SK-N-SH (cell line): Measurements from ENCODE around the gene DRGX. TPM values are rescaled to one million over a fixed set of nuclear protein-coding genes. Genes with fewer than 3 reads are reported as not detected.

Experiments used
- CTCF ChIA-PET: fragments of 300-600, 350-600 bp; formaldehyde crosslinking; extraction: SDS; loops from one replicate; lab custom pipeline; 2021; lab: Yijun Ruan, JAX
- POLR2A ChIA-PET: fragments of 350-600 bp; sonication (Branson Sonifier 250); formaldehyde crosslinking; extraction: SDS; loops from one replicate; lab custom pipeline; 2020; ENCODE audit warnings: antibody characterized with exemption, inconsistent platforms; lab: Yijun Ruan, JAX
- DNase-seq: peaks from one replicate; pipeline ENCODE4 v3.0.0; 2012
- H2AFZ ChIP-seq: fragments of 200-600 bp; sonication (generic); 2 replicates; pipeline ENCODE4 v1.8.1; 2016; ENCODE audit warnings: antibody characterized with exemption, mild to moderate bottlenecking, low read depth
- H3F3A ChIP-seq: fragments of 200-600 bp; sonication (generic); replicated peaks from 2 replicates; pipeline ENCODE3; 2016; ENCODE audit warnings: antibody characterized with exemption, mild to moderate bottlenecking; ENCODE audit not compliant: insufficient read depth
- H3K27ac ChIP-seq, 2 experiments: fragments of 200-500 bp in 1 of 2; fragments of 200-600 bp in 1 of 2; sonication (Bioruptor generic) in 1 of 2; sonication (generic), shearing (Covaris generic) in 1 of 2; 2 replicates each; pipeline versions ENCODE4 v1.5.1 to v1.6.1; 2014 to 2016; ENCODE audit warnings: low read depth in 2 of 2, inconsistent platforms in 1 of 2, low read length in 1 of 2, mild to moderate bottlenecking in 1 of 2, mixed read lengths in 1 of 2
- H3K27me3 ChIP-seq: fragments of 200-600 bp; sonication (generic), shearing (Covaris generic); 2 replicates; pipeline ENCODE4 v1.6.1; 2016; ENCODE audit warnings: mixed run types; ENCODE audit not compliant: insufficient read depth
- H3K36me3 ChIP-seq, 2 experiments: fragments of 200-500 bp in 1 of 2; fragments of 200-600 bp in 1 of 2; sonication (Bioruptor generic) in 1 of 2; sonication (generic) in 1 of 2; replicated peaks in 1 of 2; 2 replicates each; pipeline versions ENCODE3 to v1.5.1; 2014 to 2016; ENCODE audit warnings: low read length in 1 of 2, mild to moderate bottlenecking in 1 of 2; ENCODE audit not compliant: insufficient read depth in 2 of 2, control insufficient read depth in 1 of 2
- H3K4me1 ChIP-seq, 2 experiments: fragments of 200-500 bp in 1 of 2; fragments of 200-600 bp in 1 of 2; sonication (Bioruptor generic) in 1 of 2; sonication (generic), shearing (Covaris generic) in 1 of 2; 2 replicates each; pipeline versions ENCODE4 v1.5.1 to v1.6.1; 2014 to 2016; ENCODE audit warnings: low read depth in 1 of 2, low read length in 1 of 2, mixed run types in 1 of 2; ENCODE audit not compliant: insufficient read depth in 2 of 2, control insufficient read depth in 1 of 2
- H3K4me2 ChIP-seq: fragments of 200-600 bp; sonication (generic), shearing (Covaris generic); 2 replicates; pipeline ENCODE4 v1.6.1; 2017; ENCODE audit warnings: mixed run types
- H3K4me3 ChIP-seq, 2 experiments: fragments of 200-500 bp in 1 of 2; fragments of 200-600 bp in 1 of 2; sonication (Bioruptor generic) in 1 of 2; sonication (generic), shearing (Covaris generic) in 1 of 2; 2 replicates each; pipeline versions ENCODE4 v1.5.1 to v1.8.1; 2014 to 2016; ENCODE audit warnings: low read depth in 2 of 2, inconsistent platforms in 1 of 2, low read length in 1 of 2, mild to moderate bottlenecking in 1 of 2, mixed read lengths in 1 of 2, moderate library complexity in 1 of 2
- H3K79me2 ChIP-seq: fragments of 200-600 bp; sonication (generic); 2 replicates; pipeline ENCODE4 v1.8.1; 2017; ENCODE audit warnings: mild to moderate bottlenecking; ENCODE audit not compliant: insufficient read depth
- H3K9ac ChIP-seq: fragments of 200-600 bp; sonication (generic); 2 replicates; pipeline ENCODE4 v1.6.1; 2017; ENCODE audit warnings: mixed run types
- H3K9me2 ChIP-seq: fragments of 200-600 bp; sonication (generic); 2 replicates; pipeline ENCODE4 v1.6.1; 2017; ENCODE audit warnings: mixed run types
- H3K9me3 ChIP-seq: fragments of 200-600 bp; sonication (generic); 2 replicates; pipeline ENCODE4 v1.6.1; 2017; ENCODE audit warnings: mixed run types, mild to moderate bottlenecking, moderate library complexity
- H4K20me1 ChIP-seq: fragments of 200-600 bp; sonication (generic); 2 replicates; pipeline ENCODE4 v1.6.1; 2017; ENCODE audit warnings: mild to moderate bottlenecking, mixed run types; ENCODE audit not compliant: insufficient read depth
- CHD2 ChIP-seq: fragments of 150-350 bp; IDR thresholded peaks from 2 replicates; pipeline ENCODE4 v1.6.1; 2018; ENCODE audit warnings: low read length; ENCODE audit not compliant: partially characterized antibody
- ELF1 ChIP-seq: IDR thresholded peaks from 2 replicates; pipeline ENCODE4 v1.4.0; 2012
- EP300 ChIP-seq, 2 experiments: IDR thresholded peaks; 2 replicates each; pipeline versions ENCODE4 v1.4.0 to v1.6.1; 2012; ENCODE audit warnings: borderline replicate concordance in 1 of 2, low read depth in 1 of 2, low read length in 1 of 2
- FOSL2 ChIP-seq: IDR thresholded peaks from 2 replicates; pipeline ENCODE4 v1.4.0; 2012; ENCODE audit warnings: low read depth, mild to moderate bottlenecking, moderate library complexity, borderline replicate concordance
- GATA2 ChIP-seq: sonication (generic); formaldehyde crosslinking; IDR thresholded peaks from 2 replicates; pipeline ENCODE4 v1.5.0; 2020; ENCODE audit warnings: mild to moderate bottlenecking, missing genetic modification reagents
- JUND ChIP-seq: IDR thresholded peaks from 2 replicates; pipeline ENCODE4 v1.4.0; 2012
- MAX ChIP-seq: IDR thresholded peaks from 2 replicates; pipeline ENCODE4 v1.4.0; 2012; ENCODE audit warnings: low read depth
- MEF2A ChIP-seq: IDR thresholded peaks from 2 replicates; pipeline ENCODE4 v1.4.0; 2012; ENCODE audit warnings: low read depth, borderline replicate concordance
- MXI1 ChIP-seq: IDR thresholded peaks from 2 replicates; pipeline ENCODE4 v1.6.1; 2012; ENCODE audit warnings: mild to moderate bottlenecking, low read depth, low read length, improper control_type of control experiment
- NRF1 ChIP-seq: IDR thresholded peaks from 2 replicates; pipeline ENCODE4 v1.6.1; 2012; ENCODE audit warnings: low read depth, mild to moderate bottlenecking, low read length
- POLR2AphosphoS5 ChIP-seq: IDR thresholded peaks from 2 replicates; pipeline ENCODE4 v1.6.1; 2012; ENCODE audit warnings: low read depth, low read length
- RAD21 ChIP-seq: IDR thresholded peaks from 2 replicates; pipeline ENCODE4 v1.6.1; 2012; ENCODE audit warnings: mild to moderate bottlenecking, low read length
- RCOR1 ChIP-seq: fragments of 150-350 bp; IDR thresholded peaks from 2 replicates; pipeline ENCODE4 v1.6.1; 2017; ENCODE audit warnings: antibody characterized with exemption, low read length
- REST ChIP-seq: IDR thresholded peaks from 2 replicates; pipeline ENCODE4 v1.6.1; 2012; ENCODE audit warnings: mild to moderate bottlenecking, low read depth, low read length, moderate library complexity
- RFX5 ChIP-seq: IDR thresholded peaks from 2 replicates; pipeline ENCODE4 v1.6.1; 2012; ENCODE audit warnings: mild to moderate bottlenecking, improper control_type of control experiment, low read length
- RXRA ChIP-seq: IDR thresholded peaks from 2 replicates; pipeline ENCODE4 v1.4.0; 2012; ENCODE audit warnings: low read depth, mild to moderate bottlenecking, borderline replicate concordance
- SMC3 ChIP-seq: IDR thresholded peaks from 2 replicates; pipeline ENCODE4 v1.6.1; 2012; ENCODE audit warnings: low read depth, low read length, improper control_type of control experiment
- TEAD4 ChIP-seq: IDR thresholded peaks from 2 replicates; pipeline ENCODE4 v1.4.0; 2012; ENCODE audit warnings: mild to moderate bottlenecking, borderline replicate concordance; ENCODE audit not compliant: insufficient read depth
- USF1 ChIP-seq: IDR thresholded peaks from 2 replicates; pipeline ENCODE4 v1.4.0; 2012; ENCODE audit warnings: low read depth, borderline replicate concordance
- ZBTB33 ChIP-seq: IDR thresholded peaks from 2 replicates; pipeline ENCODE4 v1.4.0; 2012; ENCODE audit warnings: low read depth, borderline replicate concordance
- WGBS: methylation state at CpG from one replicate; pipeline ENCODE4 v1.1.6; 2017; ENCODE audit warnings: low lambda C conversion rate; 5-methylcytosine and 5-hydroxymethylcytosine counted together
- polyA plus RNA-seq, 3 experiments: library from polyadenylated mRNA; depleted of rRNA; stranded (reverse); fragments of >200 nt; gene quantifications; 2 replicates each; pipeline ENCODE4 v1.2.3, GENCODE V29; 2012

The DRGX gene
- polyA plus RNA-seq, 1 of the 3 experiments (the other 2 are of a cell fraction): not detected

GRCh38 chr10:49332333-49332732 is 63.6 kb downstream of the DRGX start (continued):
- TF ChIP-seq RXRA (no peak), SMC3 (no peak), RCOR1 (no peak), MAX (no peak)

GRCh38 chr10:49331431-49331830 is 64.5 kb downstream of the DRGX start:
- ChIA-PET CTCF (interaction anchor here (0.9 to 1.4 kb wide), 2 partner anchors 9 to 76 kb away, joined by 3 to 4 read pairs; no protein-coding TSS in a partner anchor), POLR2A (no interaction called here)
- H3K9ac ChIP-seq: no peak overlapping the region
- no peaks in the 10 kb centered on the region for H3K9me2 ChIP-seq
- no peaks in the 10 kb centered on the region for H4K20me1 ChIP-seq
- no peaks in the 10 kb centered on the region for H3F3A ChIP-seq
- no peaks in the 10 kb centered on the region; a peak in 1 of 4 replicates for H3K4me1 ChIP-seq
- no peak overlapping the region for H3K4me3 ChIP-seq
- H3K9me3 ChIP-seq: no peaks in the 10 kb centered on the region
- 14% methylated on average over 2 of the region's 3 CpGs for WGBS
- H3K27me3 ChIP-seq: no peaks in the 10 kb centered on the region
- H2AFZ ChIP-seq: no peak overlapping the region
- no peak overlapping the region for H3K4me2 ChIP-seq
- no peaks in the 10 kb centered on the region for H3K79me2 ChIP-seq
- no peak for DNase-seq
- no peaks in the 10 kb centered on the region for H3K36me3 ChIP-seq
- no peak overlapping the region for H3K27ac ChIP-seq
- TF ChIP-seq RFX5: no peak
- TF ChIP-seq RXRA: no peak
- no peak for TF ChIP-seq JUND
- no peak for TF ChIP-seq MXI1

GRCh38 chr10:49330127-49330665 is 65.7 kb downstream of the DRGX start:
- WGBS: 37% methylated on average over 5 of the region's 5 CpGs
- no peaks in the 10 kb centered on the region for H3K27me3 ChIP-seq
- H4K20me1 ChIP-seq: no peaks in the 10 kb centered on the region
- no peak for TF ChIP-seq ELF1
- TF ChIP-seq POLR2AphosphoS5: no peak
- no peak for TF ChIP-seq CHD2
- TF ChIP-seq GATA2 (CRISPR knock-in tag): no peak
- no peak for TF ChIP-seq ZBTB33
- no peak for TF ChIP-seq NRF1
- no peak for TF ChIP-seq REST
- TF ChIP-seq RAD21: no peak
- TF ChIP-seq MEF2A: no peak
- no peak for TF ChIP-seq TEAD4
- TF ChIP-seq USF1: no peak
- no peak for TF ChIP-seq RXRA
- TF ChIP-seq FOSL2: no peak
- no peak for TF ChIP-seq MXI1
- no peak for TF ChIP-seq EP300 (IDR thresholded peaks at IDR 0.05; ENCODE audit: borderline replicate concordance in 1 of 2, low read depth in 1 of 2, low read length in 1 of 2)

More at GRCh38 chr10:49330127-49330665, 65.7 kb downstream of the DRGX start:
- Histone ChIP-seq H3F3A (no peaks in the 10 kb centered on the region), H3K27ac (no peak overlapping the region), H3K9me3 (no peaks in the 10 kb centered on the region), H3K4me1 (no peaks in the 10 kb centered on the region; a peak in 1 of 4 replicates), H3K9me2 (no peaks in the 10 kb centered on the region), H3K36me3 (no peaks in the 10 kb centered on the region), H3K79me2 (no peaks in the 10 kb centered on the region), H3K9ac (no peak overlapping the region), H2AFZ (no peak overlapping the region), H3K4me2 (no peak overlapping the region), H3K4me3 (no peak overlapping the region)
- DNase-seq: no peak
- ChIA-PET CTCF (interaction anchor here (1.3 kb wide), 1 partner anchor 182 kb away, joined by 3 read pairs; no protein-coding TSS in a partner anchor), POLR2A (no interaction called here)
